Subcutaneous adipose tissue (tissue), 4 donors: ENCODE measurements around the gene LY86. TPM values are rescaled to one million over a fixed set of nuclear protein-coding genes. Genes with fewer than 3 reads are reported as not detected.

ENCODE experiments used
- total RNA-seq, 4 donors: library from RNA; depleted of rRNA; stranded (reverse); fragments of >200 nt; gene quantifications; one replicate each; pipeline ENCODE4 v1.1.0, GENCODE V29; 2016
- TF ChIP-seq, protein P1 (sequence below): fragments of 450-650 bp; IDR thresholded peaks from one replicate; pipeline ENCODE4 v1.5.1; 2016; ENCODE audit warnings: low read depth, mild to moderate bottlenecking, control low read depth, antibody characterized with exemption, moderate library complexity

LY86 gene
- total RNA-seq, 4 donors from 2014 or later = 2.6 to 111 (median 4.9) TPM

DNA sequence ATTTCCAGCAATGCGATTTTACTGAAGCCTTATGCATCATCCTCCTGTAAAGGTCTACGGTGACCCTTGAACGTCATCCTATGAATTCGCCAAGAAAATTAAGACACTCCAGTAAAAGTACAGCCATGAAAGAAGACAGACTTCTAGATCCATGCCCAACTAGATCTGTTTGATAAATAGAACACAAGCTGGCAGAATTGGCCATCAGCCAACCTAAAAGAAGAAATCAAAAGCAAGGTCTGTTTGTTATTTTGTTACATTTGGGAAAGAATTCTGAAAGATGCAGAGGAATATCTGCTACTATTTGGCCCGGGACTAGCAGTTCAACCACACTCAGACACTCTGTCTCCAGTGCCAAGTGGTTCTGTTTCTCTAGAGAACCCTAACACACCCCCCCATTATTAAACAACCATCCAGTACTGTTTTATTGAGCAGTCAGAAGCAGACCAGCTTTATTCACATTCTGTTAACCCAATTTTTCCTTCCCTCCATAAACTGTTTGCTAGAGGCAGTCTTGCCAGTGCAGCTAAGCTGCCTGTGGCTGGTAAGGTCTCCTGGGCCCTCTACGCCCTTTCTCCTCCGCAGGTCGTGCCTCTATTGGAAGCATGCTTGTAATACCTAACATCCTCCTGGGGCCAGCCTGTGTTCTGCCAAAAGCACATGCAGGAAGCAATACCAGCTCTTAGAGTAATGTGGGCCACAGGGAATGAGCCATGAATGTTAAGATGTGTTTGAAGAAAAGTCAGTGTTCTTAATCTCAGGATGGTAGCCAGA lies 30.7 kb downstream of the LY86 start:
- TF ChIP-seq, protein P1, sequence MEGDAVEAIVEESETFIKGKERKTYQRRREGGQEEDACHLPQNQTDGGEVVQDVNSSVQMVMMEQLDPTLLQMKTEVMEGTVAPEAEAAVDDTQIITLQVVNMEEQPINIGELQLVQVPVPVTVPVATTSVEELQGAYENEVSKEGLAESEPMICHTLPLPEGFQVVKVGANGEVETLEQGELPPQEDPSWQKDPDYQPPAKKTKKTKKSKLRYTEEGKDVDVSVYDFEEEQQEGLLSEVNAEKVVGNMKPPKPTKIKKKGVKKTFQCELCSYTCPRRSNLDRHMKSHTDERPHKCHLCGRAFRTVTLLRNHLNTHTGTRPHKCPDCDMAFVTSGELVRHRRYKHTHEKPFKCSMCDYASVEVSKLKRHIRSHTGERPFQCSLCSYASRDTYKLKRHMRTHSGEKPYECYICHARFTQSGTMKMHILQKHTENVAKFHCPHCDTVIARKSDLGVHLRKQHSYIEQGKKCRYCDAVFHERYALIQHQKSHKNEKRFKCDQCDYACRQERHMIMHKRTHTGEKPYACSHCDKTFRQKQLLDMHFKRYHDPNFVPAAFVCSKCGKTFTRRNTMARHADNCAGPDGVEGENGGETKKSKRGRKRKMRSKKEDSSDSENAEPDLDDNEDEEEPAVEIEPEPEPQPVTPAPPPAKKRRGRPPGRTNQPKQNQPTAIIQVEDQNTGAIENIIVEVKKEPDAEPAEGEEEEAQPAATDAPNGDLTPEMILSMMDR = no peak

DNA sequence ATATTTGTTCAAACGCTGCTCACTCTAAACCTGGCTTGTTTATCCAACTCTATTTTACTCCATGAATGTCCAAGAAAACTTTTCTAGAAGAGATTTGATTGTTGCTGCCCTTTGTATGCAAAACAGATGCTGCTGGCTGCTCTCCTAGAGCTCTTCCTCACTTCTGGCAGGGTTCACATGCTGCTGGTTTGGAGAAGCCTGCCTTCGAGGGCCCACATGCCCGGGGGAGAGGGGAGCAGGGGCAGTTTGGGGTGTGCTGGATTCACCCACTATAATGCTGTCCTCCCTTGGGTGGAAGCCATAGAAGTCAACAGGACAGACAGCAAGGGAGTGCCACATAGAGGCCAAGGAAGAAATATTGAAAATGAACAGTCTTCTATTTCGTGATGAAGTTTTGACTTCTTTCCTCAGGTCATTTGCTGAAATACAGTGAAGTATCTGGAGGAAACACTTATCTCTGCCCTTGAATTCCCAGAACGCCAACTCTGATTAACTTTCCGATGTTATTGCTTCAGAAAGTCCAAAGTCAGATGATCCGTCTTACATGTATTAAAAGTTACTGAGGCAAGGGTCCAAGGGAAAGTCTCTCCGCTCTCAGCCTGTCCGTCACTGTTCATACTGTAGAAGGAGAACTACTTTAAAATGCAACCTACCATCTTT lies 32.4 kb downstream of the LY86 start:
- TF ChIP-seq, protein P1 = no peak

DNA sequence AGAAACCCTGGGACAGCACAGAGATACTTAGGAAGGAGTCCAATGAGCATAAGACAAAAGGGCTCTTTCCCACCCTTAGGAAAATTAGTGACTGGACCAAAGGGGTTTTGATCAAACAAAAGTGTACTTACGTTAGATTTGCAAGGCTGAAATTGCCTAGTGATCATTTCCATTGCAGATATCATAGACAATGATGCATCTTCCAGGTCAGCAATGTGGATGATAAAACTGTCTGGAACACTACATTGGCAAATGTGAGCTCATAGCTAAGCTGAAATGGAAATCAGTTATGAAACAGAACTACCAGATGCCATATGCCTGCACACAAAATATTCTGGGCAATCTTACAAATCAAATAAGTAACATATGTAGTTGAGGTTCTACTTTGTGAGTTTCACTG lies 34.0 kb downstream of the LY86 start:
- TF ChIP-seq, protein P1 = no peak

DNA sequence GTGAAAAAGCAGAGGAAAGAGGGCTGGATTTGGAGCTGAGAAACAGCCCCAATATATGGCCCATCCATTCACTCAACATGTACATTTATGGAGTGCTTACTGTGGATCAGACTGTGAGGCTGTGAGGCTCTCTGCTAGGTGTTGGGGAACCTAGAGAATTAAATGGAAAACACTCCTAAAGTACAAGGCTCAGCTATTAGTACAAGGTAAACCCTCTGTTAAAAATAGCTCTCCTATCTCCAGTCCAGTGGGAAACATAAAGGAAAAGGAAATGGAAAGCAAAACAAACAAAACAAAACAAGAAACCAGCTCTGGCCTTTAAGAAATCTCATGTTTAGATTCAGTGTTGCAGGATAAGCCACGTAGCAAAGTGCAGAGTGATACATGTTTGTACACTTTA lies 35.0 kb downstream of the LY86 start:
- TF ChIP-seq, protein P1 = no peak

DNA sequence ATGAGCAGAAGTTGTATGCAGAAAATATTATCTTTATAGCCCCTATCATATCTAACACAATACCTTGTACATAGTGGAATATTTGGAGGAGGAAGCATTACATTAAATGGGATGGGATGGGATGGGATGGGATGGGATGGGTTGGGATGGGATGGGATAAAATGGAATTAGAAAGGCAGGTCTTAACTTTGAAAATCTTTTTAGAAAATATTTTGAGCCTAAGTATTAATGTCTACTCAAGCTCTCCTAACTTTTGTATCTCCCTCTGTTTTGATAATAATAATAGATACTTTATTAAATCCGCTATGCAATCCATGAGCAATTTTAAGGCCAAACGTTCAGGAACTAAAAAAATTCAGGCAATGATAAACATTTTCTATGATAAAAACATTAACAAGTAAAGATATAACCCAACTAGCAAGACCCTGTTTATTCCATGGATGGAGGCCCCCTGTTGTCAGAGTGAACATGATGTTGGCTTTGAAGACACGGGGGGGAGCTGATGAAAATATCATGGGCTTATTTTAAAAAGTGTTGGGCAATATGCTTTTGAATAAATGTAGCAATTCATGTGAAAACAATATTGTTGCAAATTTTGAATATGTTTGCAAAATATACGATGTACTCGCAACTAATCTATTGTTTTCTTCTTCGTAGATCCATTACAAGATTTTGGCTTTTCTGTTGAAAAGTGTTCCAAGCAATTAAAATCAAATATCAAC lies 35.9 kb downstream of the LY86 start:
- TF ChIP-seq, protein P1 = no peak

DNA sequence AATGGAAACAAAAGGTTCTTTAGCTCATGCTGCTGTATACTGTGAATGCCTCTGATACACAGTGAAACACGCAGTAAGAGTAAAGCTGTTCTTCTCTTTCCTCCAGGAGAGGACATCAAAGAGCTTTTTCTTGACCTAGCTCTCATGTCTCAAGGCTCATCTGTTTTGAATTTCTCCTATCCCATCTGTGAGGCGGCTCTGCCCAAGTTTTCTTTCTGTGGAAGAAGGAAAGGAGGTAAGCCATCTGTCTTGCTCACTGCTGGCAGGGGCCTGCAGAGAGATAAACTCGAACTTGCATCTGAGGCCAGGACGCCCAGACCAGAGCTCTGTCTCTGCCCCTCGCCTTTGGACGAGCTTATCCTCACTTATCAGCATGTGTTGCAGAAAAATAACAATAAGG lies 37.7 kb downstream of the LY86 start:
- TF ChIP-seq, protein P1 = no peak

DNA sequence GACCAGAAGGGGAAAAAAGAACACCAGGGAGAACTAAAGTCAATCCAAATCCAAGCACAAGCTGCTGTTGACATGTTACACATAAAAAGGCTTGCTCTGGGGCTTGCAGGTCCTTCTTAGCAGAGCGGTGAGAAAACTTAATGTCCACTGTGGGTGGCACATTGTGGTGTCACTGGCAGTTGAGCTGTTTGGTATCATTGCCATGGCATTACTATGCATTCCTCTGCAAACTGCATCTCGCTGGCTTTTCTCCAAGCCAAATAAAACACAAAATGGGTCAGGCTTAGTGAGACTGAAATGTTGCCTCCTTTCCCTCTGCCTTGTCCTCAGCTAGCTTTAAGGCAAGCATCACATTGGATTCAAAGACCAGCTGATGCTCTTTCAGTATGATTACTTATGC lies 40.9 kb downstream of the LY86 start:
- TF ChIP-seq, protein P1 = no peak
